ENCODE results near the gene ZMIZ2.
"Not testable (repeated sequence)": the region's sequence is repeated elsewhere in the genome, so short reads cannot be mapped to it uniquely, and the experiment has no call there.

The ZMIZ2 gene

DNA sequence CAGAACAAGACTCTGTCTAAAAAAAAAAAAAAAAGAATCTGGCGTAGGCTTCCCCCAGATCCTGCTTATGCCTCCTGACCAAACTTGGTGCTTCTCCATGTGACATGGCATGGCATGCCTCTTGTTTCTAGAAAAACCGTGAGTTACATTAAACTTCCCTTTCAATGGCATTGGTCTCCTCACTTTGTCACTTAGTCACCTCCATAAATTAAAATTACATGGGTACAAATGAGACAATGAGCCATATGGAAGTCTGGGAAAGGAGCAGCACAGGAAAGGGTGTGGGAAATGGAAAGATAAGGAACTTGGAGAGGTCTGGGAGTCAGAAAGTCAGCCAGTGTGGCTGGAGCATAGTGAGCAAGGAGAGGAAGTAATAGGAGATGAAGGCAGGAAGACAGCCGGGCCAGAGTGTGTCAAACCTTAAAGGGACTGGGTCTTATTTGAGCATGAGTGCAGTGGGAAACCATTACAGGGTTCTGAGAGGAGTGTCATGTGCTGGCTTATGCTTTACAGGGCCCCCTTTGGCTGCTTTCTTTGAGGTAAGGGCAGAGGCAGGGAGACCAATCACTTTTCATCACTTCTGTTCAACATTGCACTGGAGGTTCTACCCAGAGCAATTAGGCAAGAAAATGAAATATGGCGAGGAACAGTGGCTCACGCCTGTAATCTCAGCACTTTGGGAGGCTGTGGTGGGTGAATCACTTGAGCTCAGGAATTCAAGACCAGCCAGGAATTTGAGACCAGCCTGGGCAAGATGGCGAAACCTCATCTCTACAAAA, 21.3 kb upstream of the ZMIZ2 start:
- peak; percentile 46 for FAIRE-seq
- no peak for DNase-seq (ENCODE audit: insufficient read length, low spot score)

DNA sequence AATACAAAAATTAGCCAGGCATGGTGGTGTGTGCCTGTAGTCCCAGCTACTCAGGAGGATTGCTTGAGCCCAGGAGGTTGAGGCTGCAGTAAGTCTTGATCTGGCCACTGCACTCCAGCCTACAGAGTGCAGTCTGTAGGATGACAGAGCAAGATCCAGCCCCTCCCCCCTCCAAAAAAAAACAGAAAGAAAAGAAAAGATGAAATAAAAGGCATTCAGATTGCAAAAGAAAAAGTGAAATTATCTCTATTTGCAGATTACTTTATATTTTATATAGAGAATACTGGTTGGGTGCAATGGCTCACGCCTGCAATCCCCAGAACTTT, 20.7 kb upstream of the ZMIZ2 start:
- FAIRE-seq: no peak
- DNase-seq (ENCODE audit: insufficient read length, low spot score): no peak

DNA sequence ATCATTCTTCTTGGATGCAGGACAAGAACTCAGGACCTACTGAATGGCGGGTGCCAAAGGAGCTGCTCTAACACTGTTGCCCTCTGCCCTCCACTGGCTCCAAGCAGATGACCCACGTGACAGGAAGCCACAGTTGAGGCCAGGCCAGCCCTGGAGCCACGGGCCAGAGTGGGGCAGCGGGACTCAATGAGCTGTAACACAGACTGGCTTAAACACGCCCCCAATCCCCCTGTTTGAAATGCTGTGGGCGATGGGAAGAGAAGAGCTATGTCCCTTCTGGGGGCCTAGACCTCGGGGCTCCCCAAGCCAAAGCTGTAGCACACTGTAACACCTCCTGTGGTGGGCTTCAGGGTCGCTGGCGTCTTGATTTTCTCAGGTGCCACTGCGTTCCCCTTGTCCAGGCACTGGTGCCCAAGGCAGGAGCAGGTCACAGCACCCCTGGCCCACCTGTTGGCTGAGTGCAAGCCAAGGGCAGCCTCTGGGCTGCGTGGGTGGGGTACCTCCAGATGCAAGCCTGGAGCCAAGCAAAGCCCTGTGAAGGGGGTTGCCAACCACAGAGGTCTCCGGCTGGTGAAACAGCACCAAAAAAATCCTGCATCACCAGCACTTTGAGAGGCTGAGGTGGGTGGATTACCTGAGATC, 18.6 kb upstream of the ZMIZ2 start:
- FAIRE-seq (no peak), DNase-seq (ENCODE audit: insufficient read length, low spot score) (no peak)

DNA sequence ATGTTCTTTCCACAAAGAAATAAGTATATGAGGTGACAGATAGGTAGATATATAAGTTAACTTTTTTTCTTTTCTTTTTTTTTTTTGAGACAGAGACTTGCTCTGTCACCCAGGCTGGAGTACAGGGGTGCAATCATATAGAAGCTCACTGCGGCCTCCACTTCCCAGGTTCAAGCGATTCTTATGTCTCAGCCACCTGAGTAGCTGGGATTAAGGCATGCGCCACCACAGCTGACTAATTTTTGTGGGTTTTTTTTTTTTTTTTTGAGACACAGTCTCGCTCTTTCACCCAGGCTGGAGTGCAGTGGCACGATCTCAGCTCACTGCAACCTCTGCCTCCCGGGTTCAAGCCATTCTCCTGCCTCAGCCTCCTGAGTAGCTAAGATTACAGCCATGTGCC, 15.7 kb upstream of the ZMIZ2 start:
- not testable (repeated sequence) for FAIRE-seq

DNA sequence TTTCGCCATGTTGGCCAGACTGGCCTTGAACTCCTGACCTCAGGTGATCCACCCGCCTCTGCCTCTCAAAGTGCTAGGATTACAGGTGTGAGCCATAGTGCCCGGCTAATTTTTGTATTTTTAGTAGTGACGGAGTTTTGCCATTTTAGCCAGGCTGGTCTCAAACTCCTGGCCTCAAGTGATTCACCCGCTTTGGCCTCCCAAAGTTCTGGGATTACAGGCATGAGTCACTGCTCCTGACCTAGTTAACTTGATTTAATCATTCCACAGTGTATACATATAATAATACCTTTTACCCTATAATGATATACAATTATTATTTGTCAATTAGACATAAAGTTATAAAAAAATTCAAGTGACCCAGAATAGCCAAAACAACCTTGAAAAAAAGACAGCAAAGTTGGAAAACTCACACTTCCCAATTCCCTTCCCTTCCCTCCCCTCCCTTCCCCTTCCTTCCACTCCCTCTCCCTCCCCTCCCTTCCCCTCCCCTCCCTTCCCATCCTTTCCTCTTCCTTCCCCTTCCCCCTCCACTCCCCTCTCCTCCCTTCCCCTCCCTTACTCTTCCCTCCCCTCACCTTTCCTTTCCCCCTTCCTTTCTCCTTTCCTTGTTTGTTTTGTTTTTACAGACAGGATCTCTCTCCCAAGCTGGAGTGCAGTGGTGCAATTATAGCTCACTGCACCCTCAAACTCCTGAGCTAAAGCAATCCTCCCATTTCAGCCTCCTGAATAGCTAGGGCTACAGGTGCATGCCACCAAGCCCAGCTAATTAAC, 14.8 kb upstream of the ZMIZ2 start:
- no peak for DNase-seq (ENCODE audit: insufficient read length, low spot score)
- FAIRE-seq: no peak

More for the DNA sequence above, 15.7 kb upstream of the ZMIZ2 start:
- not testable (repeated sequence) for DNase-seq (ENCODE audit: insufficient read length, low spot score)

DNA sequence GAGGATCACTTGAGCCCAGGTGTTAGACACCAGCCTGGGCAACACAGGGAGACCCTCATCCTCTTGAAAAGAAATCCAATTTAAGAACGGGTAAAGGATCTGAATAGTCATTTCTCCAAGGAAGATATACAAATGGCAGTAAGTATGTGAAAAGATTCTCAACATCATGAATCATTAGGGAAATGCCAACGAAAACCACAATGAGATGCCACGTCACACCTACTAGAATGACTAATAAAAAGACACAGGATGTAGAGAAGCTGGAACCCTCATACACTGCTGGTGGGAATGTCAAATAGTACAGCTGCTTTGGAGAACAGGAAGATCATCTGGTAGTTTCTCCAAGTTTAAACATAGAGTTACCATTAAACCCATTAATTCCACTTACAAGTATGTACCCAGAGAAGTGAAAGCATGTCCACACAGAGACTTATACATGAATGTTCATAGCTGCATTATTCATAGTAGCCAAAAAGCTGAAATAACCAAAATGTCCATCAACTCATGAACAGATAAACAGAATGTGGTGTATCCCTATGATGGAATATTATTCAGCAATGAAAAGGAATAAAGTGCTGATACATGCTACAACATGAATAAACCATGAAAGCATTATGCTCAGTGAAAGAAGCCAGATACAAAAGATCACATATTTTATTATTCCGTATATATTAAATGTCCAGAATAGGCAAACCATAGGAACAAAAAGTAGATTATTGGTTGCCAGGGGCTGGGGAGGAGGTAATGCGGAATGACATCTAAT, 13.1 kb upstream of the ZMIZ2 start:
- peak; percentile 92 for FAIRE-seq
- DNase-seq (ENCODE audit: insufficient read length, low spot score): peak; percentile 73

DNA sequence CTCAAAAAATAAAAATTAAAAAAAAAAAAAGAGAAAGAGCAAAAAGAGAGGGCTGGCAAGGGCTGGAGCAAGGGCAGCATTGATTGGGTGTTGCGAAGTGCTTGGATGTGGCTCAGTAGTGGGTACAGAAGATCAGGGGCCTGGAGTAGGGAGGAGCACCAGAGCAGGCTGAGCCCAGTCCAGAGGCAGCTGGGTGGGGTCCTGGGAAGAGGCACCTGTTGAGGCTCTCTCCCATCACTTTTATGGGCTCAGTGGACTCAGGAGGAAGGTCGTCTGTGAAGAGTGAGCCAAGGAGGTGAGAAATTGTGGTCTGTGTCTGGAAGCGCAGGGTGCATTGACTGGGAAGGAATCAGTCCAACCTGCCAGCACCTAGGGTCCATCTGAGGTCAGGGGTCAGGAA, 11.8 kb upstream of the ZMIZ2 start:
- DNase-seq (ENCODE audit: insufficient read length, low spot score) (no peak), FAIRE-seq (no peak)

DNA sequence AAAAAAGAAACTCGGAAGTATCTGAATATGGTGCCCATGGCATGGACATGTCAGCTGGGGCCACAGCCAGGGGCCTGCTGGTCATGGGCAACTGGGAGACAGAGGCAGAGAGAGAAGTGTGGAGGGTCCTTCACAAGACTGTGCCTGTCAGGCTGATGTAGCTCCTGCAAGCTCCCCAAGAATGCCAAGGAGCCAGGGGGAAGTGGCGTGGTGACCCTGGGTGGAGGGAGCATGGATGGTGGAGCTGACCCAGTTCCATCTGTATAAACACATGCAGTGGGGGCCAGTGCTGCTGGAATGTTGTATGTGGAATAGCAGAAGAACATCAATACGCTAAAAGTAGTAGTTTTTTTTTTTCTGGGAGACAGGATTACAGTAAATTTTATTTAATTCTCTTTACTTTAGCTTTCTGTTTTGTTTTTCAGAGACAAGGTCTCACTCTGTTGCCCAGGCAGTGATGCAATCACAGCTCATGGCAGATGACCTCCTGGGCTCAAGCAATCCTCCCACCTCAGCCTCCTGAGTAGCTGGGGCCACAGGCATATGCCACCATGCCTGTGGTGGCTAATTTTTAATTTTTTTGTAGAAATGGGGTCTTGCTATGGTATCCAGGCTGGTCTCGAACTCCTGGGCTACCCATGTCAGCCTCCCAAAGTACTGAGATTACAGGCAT, 10.5 kb upstream of the ZMIZ2 start:
- no peak for FAIRE-seq
- no peak for DNase-seq (ENCODE audit: insufficient read length, low spot score)

DNA sequence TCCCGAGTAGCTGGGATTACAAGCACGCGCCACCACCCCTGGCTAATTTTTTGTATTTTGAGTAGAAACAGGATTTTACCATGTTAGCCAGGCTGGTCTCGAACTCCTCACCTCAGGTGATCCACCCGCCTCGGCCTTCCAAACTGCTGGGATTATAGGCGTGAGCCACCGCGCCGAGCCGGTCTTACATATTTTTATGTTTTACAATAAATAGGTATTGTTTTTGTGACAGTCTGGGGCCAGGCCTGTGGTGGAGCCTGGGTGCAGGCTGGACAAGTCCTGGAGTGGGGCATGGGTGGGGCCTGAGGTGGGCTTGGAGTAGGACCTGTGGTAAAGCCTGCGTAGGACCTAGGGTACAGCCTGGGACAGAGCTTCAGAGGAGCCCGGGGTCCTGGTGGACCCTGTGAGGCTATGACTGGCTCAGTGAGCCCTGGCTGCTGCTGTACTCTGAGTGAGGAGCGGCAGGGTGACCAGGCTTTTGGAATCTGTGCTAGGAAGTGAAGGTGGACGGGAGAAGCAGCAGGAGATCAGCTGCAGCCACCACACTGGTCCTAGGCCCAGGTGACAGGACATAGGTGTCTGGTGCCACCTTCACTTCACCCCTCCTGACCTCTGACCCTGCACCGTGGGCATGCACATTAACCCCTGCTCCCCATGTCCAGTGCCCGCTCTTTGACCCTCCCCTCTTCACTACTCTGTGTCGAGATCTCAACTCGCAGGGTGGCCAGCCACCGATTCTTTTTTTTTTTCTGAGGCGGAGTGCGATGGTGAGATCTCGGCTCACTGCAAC, 9.6 kb upstream of the ZMIZ2 start:
- DNase-seq (ENCODE audit: insufficient read length, low spot score) (no peak), FAIRE-seq (no peak)

DNA sequence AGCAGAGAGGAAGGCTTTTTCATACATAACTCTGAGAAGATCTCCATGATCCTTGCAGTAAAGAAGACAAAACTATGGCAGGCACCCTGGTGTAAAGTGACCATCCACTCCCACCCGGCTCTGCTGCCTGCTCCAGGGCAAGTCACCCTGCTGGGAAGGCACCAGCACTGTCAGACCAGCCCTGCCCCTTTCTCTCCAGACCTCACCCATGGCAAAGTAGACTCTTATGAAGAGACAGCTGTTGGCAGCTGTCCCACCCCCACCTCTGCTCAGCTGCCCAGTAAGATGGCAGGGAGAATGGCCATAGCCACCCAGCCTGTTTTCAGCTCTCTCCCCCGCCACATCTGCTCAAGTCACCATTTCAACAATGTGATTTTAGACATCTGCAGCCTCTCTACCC, 8.6 kb upstream of the ZMIZ2 start:
- FAIRE-seq (no peak), DNase-seq (ENCODE audit: insufficient read length, low spot score) (no peak)

DNA sequence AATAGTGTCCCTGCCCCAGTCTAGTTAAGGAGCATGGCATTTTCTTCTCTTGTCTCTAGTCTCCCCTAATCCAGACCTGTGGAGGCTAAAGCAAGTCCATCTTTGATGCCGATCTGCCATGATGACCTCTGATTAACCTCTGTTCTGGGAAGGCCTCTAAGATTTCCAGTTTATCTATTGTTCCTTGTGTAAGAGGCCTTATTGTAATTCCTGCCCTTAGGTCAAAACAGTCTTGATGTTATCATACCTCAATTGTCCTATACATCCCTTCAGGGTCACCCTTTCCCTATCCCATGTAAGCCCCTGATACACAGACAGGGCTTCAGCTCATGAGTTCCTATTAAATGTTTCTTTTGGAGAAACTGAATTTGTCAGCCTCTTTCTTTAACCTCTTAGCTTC, 4.9 kb upstream of the ZMIZ2 start:
- DNase-seq (ENCODE audit: insufficient read length, low spot score): no peak
- no peak for FAIRE-seq

DNA sequence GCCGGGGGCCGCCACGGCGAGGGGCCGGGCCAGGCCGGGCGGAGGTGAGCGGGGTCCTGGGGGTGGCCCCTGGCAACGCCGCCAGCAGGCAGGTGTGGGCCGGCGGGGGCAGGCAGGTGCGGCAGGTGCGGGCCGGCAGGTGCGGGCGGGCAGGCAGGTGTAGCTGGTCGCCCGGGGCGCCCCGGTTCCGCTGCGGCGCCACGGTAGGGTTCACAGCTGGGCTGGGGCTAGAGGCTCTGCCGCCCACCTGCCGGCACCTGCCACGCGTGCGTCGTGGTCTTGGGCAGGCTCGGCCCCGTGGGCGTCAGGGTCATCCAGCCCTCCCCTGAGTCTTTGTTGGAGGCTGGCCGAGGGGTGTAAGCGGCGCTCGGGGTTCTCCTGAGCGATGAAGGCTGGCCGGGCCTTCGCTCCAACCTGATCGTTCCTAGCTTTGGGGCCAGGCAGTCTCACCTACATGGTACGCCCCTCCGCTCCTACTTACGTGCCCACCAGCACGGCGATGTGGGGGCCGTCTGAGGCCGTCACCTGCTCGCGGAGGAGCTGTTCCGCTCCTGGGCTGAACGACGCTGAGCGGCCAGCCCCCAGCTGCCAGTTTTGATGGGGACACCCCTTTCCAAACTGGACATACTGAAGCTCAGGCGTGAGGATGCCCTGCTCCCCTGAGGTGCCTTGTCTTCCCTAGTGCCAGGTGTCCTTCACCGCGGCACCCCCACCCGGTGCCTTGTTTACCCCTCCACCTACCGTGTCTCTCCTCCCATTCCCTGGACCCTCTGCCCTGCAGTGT, 493 bp downstream of the ZMIZ2 start:
- FAIRE-seq (no peak), DNase-seq (ENCODE audit: insufficient read length, low spot score) (no peak)

DNA sequence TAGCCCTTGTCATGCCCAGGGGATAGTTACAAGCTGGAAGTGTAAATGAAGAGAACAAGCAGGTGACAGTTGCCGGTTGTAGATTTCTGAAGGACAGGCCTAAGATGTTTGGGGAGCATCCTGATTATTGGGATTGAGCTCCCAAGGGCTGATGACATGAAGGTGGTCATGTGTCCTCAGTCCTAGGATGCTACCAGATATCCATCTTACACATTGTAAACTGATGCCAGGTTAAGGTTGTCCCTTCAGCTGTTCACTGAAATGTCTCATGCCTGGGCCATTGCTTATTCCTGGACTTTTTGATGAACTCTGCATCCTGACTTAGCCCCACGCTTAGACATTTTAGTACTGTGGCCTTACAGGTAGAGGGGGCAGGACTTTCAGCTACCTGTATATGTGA, 1.3 kb downstream of the ZMIZ2 start:
- FAIRE-seq (no peak), DNase-seq (ENCODE audit: insufficient read length, low spot score) (no peak)

DNA sequence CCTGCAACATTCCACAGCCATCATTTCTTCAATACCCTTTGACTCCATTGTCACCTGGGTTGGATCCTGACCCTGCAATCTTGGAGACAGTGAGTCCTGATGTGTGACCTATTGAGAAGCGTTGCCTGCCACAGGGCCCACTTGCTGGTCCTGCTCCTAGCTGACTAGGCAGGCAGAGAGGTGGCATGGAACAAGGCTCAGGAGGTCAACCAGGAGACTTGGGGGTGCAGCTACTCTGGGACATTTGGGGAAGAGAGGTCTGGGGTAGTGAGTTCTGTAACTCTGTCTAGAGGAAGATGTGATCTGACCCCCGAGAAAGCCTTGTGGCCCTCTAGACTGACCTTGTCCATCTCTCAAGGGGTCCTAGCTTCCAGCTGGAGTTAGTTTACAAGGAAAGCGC, 1.8 kb downstream of the ZMIZ2 start:
- DNase-seq (ENCODE audit: insufficient read length, low spot score): no peak
- FAIRE-seq: no peak

DNA sequence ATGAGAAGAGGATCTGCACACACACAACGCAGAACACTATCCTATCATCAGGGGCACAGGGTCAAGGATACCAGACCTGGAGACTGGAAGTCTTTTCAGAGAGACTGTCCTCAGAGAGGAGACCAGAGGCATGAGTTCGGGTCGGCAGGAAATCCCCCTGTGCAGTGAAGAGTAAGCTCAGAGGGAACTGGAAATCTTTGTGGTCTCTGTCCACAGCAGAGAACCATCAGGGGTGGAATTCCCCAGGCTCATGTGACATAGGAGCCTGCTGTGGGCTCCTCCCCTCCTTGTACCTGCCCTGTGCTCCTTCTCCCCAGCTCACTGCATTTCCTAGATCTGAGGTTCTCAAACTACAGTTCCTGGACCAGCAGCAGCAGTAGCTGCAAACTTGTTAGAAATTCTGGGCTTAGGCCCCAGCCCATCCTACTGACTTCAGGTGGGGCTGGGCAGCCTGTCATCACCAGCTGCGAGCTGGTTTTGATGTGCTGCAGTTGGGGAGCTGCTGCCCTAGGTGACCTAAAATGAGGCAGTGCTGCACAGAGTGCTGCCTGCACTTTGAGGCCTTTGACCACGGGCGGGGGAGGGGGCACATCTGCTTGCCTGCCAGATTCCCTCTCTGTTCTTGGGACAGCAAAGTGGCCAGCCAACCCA, 2.4 kb downstream of the ZMIZ2 start:
- no peak for DNase-seq (ENCODE audit: insufficient read length, low spot score)
- no peak for FAIRE-seq

DNA sequence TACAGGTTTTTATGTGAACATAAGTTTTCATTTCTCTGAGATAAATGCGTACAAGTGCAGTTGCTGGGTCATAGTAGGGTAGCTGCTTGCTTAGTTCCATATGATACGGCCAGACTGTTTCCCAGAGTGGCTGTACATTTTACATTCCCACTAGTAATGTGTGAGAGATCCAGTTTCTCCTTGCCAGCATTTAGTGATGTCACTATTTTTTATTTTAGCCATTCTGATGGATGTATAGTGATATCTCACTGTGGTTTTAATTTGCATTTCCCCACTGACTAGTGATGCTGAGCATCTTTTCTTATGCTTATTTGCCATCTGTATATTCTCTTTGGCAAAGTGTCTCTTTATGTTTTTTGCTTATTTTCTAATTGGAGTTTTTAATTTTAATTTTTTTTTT, 4.2 kb downstream of the ZMIZ2 start:
- FAIRE-seq: no peak
- no peak for DNase-seq (ENCODE audit: insufficient read length, low spot score)

DNA sequence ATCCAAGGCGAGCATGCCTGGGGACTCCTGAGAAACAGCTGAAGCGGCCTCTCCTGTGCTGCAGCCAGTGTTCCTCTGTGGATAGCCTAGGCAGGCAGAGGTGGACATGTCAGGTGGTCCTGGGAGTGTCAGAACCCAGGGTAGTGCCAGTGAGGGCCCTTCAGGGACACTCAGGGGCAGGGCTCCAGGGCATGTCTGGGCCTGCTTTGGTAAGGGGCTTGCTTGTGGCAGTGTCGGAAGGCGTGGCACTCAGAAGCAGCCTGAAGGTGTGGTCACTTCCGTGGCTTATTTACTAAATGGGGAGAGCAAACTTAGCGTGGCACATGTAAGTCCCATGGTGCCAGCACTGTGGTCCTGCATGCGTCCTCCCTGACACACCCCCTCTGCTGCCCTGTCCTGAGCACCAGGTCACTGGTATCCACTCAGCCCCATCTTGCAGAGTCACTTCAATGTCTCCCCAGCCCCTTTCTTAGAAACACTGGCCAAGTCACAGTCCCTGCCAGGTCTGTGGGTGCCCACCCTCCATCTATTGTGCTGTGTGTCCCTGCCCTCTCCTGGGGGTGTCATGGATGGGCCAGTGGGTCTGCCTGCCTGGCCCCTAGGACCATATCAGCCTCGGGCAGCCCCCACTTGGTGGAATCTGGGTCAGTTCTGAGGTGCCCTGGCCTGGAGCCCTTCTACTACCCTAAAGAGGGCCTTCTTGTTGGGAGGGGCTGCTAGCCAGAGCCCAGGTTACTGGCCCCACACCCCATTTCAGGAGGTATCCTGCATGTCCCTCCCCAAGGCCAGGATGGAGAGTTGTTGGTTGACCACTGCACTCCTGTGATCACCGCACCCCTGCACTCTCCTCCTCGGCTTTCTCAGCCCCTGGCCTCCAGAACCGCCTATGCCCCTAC, 6.4 kb downstream of the ZMIZ2 start:
- DNase-seq (ENCODE audit: insufficient read length, low spot score): no peak
- no peak for FAIRE-seq
